Stimulated activated CD4-positive, alpha-beta T cell treated with anti-CD3 and anti-CD28 coated beads, Interleukin-1b, Interleukin-23, amount 100 ng/mL, for 1 hour (primary cell): ENCODE data around the gene ZNF92.
"Not testable (repeated sequence)": the region's sequence is repeated elsewhere in the genome, so short reads cannot be mapped to it uniquely, and the experiment has no call there.

Experiments
- DNase-seq, 2 donors: peaks; one replicate each; pipeline ENCODE4 v3.0.0-alpha.2; 2020; ENCODE audit warnings: low read depth in 2 of 2

Gene ZNF92

DNA sequence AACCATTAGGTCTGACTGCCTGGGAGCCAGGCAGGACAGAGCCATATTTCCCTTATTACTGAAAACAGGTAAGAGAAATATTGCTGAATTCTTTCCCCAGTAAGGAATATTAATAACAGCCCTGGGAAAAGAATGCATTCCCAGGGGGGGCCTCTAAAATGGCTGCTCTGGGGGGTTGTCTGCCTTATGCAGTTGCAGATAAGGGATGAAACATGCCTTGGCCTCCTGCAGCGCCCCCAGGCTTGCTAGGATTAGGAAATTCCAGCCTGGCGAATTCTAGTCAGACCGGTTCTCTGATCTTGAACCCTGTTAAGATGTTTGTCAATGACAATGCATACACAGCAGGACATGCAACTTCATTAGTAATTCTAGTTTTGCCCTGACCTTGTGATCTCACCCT is 49.6 kb downstream of the ZNF92 start:
- DNase-seq = not testable (repeated sequence)

- no peak for DNase-seq
Observed at GRCh38 chr7:65429642-65430343, 56.1 kb downstream of the ZNF92 start.

DNA sequence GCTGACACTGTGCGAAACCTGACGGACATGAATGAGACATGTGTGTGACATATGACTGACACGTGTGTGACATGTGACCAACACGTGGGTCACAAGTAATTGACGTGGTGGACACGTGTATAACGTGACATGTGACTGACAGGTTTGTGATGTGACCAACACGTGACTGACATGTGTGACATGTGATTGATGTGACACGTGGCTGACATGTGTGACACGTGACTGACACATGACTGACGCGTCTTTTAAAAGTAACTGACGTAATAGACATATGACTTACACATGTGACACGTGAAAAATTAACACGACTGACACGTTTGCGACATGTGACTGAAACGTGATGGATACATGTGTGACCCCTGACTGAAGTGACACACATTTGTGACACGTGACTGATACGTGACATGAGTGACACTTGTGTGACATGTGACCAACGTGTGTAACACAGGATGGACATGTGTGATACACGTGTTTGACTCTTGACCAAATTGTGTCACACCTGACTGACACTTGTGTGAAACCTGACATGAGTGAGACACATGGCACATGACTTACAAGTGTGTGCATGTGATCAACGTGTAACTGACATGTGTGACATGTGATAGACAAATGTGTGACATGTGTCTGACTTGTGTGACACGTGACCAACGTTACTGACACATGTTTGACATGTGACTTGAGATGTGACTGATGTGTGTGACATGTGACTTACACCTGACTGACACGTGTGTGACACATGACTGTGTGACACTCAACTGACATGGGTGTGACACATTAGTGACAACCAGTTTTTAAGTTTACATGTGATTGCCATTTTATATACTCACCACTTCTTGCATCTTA is 56.9 kb downstream of the ZNF92 start:
- DNase-seq = no peak

GRCh38 chr7:65434307-65434706 is 60.7 kb downstream of the ZNF92 start:
- DNase-seq = no peak

- DNase-seq = no peak
Observed at GRCh38 chr7:65436163-65436562, 62.5 kb downstream of the ZNF92 start.

- no peak for DNase-seq
Observed at GRCh38 chr7:65438598-65438997, 64.9 kb downstream of the ZNF92 start.

GRCh38 chr7:65441010-65441409 is 67.4 kb downstream of the ZNF92 start:
- DNase-seq = no peak

DNA sequence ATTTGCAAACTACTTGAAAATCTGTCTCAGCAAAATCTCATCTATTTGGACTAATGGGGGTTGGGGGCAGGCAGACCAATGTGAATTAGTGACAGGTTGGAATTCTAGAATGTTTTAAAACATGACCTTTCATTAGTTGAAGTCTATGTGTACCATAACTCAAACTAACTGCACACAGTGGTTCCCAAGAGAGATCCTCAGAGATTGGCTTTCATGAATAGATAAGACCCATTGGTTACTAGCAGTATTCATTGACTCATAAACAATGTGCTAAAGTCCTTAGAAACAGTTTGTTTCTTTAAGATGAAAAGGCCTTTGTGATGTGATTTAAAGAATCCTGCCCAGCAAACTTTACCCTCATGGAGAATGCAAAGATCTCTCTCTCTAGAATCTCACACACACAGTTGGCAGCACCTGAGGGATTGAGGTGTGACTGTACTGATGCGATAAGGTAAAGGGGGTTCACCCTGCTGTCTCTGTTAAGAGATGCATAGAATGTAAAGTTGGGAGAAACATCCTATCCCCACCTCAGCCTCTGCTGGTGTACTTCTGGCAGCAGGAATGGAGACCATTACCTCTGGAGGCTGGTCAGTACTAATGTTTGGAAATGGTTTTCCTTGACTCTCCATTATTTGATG is 70.7 kb downstream of the ZNF92 start:
- no peak for DNase-seq

GRCh38 chr7:65444899-65445823 is 71.5 kb downstream of the ZNF92 start:
- DNase-seq = no peak

DNA sequence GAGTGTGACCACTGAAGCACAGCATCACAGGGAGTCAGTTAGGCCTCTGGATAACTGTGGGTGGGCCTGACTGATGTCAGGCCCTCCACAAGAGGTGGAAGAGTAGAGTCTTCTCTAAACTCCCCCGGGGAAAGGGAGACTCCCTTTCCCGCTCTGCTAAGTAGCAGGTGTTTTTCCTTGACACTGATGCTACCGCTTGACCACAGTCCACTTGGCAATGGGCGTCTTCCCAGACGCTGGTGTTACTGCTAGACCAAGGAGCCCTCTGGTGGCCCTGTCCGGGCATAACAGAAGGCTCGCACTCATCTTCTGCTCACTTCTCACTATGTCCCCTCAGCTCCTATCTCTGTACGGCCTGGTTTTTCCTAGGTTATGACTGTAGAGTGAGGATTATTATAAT is 73.4 kb downstream of the ZNF92 start:
- not testable (repeated sequence) for DNase-seq

DNA sequence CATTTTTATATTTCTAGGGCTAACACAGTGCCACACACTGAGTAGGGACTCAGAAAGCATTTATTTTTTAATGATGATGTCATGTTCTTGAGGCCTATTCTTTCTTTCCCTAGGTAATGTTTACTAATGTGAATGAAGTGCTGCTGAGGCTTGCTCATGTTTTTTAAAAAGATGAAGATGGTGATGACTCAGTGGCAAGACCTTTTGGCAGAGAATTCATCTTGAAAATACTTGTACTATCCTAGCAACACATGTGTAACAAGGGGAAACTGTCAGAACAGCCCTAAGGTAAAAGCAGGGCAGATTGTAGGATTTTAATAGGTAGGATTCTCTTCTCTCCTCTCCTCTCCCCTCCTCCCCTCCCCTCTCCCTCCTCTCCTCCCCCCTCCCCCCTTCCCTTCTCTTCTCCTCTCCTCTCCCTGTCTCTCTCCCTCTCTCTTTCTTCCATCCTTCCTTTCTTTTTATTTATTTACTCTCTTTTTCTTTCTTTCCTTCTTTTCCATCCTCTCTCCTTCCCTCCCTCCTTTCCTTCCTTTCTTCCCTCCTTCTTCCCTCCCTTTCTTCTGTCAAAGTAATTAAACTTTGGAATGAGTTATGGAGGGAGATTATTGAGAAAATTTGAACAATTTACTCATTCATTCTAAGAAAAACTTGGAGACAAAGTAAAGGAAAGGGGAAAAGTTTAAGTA is 75.3 kb downstream of the ZNF92 start:
- no peak for DNase-seq

DNA sequence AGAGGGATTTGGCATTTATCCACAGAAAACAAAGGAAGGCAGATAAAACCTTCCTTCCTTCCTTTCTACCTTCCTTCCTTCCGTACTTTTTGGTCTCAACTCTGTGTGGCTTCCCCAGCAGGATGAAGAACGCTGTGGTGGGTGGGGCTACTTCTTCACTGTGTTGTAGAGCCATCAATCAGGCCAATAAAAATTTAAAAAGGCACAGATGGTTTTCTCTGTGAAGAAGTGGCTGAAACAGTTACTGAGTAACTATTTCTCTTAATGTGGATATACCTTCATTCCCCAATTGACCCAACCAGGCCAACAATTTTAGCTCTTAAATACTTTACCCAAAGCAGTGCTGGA is 75.8 kb downstream of the ZNF92 start:
- no peak for DNase-seq
